RWPE1 (cell line): Measurements from ENCODE around the gene CLCN4.
A peak's percentile ranks its signal among the peaks of the same experiment; 100 is the strongest.

Source experiments
- CTCF ChIA-PET: fragments of 350-600 bp; sonication (Branson Sonifier 250); formaldehyde crosslinking; extraction: SDS; loops from one replicate; lab custom pipeline; 2021; lab: Yijun Ruan, JAX
- POLR2A ChIA-PET: fragments of 400-600 bp; formaldehyde crosslinking; extraction: SDS; loops from one replicate; lab custom pipeline; 2020; ENCODE audit warnings: antibody characterized with exemption; ENCODE audit not compliant: low non-redundant PET; lab: Yijun Ruan, JAX
- DNase-seq: peaks from one replicate; pipeline ENCODE4 v3.0.0; 2012; ENCODE audit warnings: low spot score
- H3K27ac ChIP-seq: fragments of 450-650 bp; 2 replicates; pipeline ENCODE4 v1.5.1; 2017
- CTCF ChIP-seq: fragments of 450-650 bp; conservative IDR thresholded peaks from 2 replicates; pipeline ENCODE4 v1.5.1; 2017; ENCODE audit warnings: low read depth, mild to moderate bottlenecking

The CLCN4 gene

GRCh38 chrX:10189317-10190268 lies 32.8 kb downstream of the CLCN4 start:
- POLR2A ChIA-PET: no interaction called here
- DNase-seq: peak; percentile 27
- CTCF ChIA-PET: interaction anchor here (0.5 to 2.0 kb wide), 16 partner anchors 10 to 953 kb away, joined by 3 to 16 read pairs (median 3); partner anchors contain the start of gene MID1
- TF ChIP-seq CTCF: peak; percentile 38
- no peak overlapping the region for H3K27ac ChIP-seq

GRCh38 chrX:10190367-10190766 lies 33.6 kb downstream of the CLCN4 start:
- POLR2A ChIA-PET: no interaction called here
- peak; percentile 26 for DNase-seq
- no peak overlapping the region for H3K27ac ChIP-seq
- TF ChIP-seq CTCF: peak; percentile 56
- CTCF ChIA-PET: interaction anchor here (0.6 to 2.0 kb wide), 14 partner anchors 8 to 1146 kb away, joined by 3 to 16 read pairs (median 4); partner anchors contain the start of gene MID1

GRCh38 chrX:10193587-10193986 lies 36.8 kb downstream of the CLCN4 start:
- no peak overlapping the region for H3K27ac ChIP-seq
- no peak for DNase-seq
- TF ChIP-seq CTCF: no peak
- POLR2A ChIA-PET: no interaction called here
- CTCF ChIA-PET: no interaction called here

- no peak for TF ChIP-seq CTCF
- H3K27ac ChIP-seq: no peak overlapping the region
- no peak for DNase-seq
- ChIA-PET CTCF (no interaction called here), POLR2A (no interaction called here)
These were observed 38.6 kb downstream of the CLCN4 start for GRCh38 chrX:10195425-10195824.

GRCh38 chrX:10195947-10196346 lies 39.2 kb downstream of the CLCN4 start:
- DNase-seq: no peak
- ChIA-PET POLR2A (no interaction called here), CTCF (interaction anchor here (0.7 kb wide), 1 partner anchor 253 kb away, joined by 5 read pairs; no protein-coding TSS in a partner anchor)
- no peak overlapping the region for H3K27ac ChIP-seq
- no peak for TF ChIP-seq CTCF

- DNase-seq: no peak
- H3K27ac ChIP-seq: no peak overlapping the region
- ChIA-PET CTCF (no interaction called here), POLR2A (no interaction called here)
- no peak for TF ChIP-seq CTCF
These were observed 40.8 kb downstream of the CLCN4 start for GRCh38 chrX:10197279-10198210.
